ENCODE measurements around the gene NFAM1. TPM values are rescaled to one million over a fixed set of nuclear protein-coding genes. Genes with fewer than 3 reads are reported as not detected.

The NFAM1 gene
- total RNA-seq, 1 donor from 2014 or later, result 1.9 TPM

Other genes with a start within 250 kb of the NFAM1 start
- gene TCF20, start 161.8 kb downstream of the NFAM1 start, total RNA-seq, result 16.3 TPM
- 14.3 TPM for gene RRP7A, start 87.4 kb upstream of the NFAM1 start, total RNA-seq
- gene SERHL2, start 121.6 kb upstream of the NFAM1 start, total RNA-seq, result 2.4 TPM
- 32.1 TPM for gene POLDIP3, start 182.5 kb upstream of the NFAM1 start, total RNA-seq
- 0.38 TPM for gene ATP5MGL, start 208.2 kb upstream of the NFAM1 start, total RNA-seq
- gene CYB5R3, start 217.0 kb upstream of the NFAM1 start, total RNA-seq, result 216 TPM

All from Right ventricle myocardium superior (tissue), 1 donor.